ENCODE results near the gene DDX41. TPM values are rescaled to one million over a fixed set of nuclear protein-coding genes. Genes with fewer than 3 reads are reported as not detected.
A peak's percentile ranks its signal among the peaks of the same experiment; 100 is the strongest.

The DDX41 gene
- polyA plus RNA-seq, 3 donors, result 44.9 to 178 (median 70.3) TPM

DNA sequence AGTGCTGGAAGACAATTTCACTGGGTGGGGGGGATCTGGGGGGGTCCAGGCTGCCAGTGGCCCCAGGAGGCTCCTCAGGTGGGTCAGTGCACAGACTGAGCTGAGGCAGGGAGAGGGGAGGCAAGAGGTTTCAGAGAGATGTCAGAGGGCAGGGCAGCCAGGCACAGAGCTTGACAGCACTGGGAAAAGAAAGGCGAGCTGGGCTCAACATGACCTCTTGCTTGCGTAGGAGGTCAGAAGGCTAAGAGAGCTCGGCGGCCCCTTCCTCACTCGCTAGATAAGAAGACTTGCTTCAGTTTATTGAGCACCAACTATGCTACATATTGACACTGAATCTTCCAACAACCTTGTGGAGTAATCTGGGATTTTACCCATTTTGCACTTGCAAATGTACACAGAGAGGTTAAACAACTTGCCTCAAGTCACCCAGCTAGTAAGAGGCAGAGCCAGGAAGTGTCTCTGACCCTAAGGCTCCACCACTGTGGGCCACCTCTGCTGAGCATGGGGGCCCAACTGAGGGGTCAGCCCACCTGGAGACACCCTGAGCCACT lies 22.9 kb downstream of the DDX41 start:
- H3K36me3 ChIP-seq (replicated peaks in 1 of 2; ENCODE audit: control insufficient read depth in 1 of 2, insufficient read depth in 2 of 2, low read length in 2 of 2), result peaks cover 22 to 37% of the 10 kb centered on the region in 2 donors
- H3K4me3 ChIP-seq (replicated peaks in 1 of 3; ENCODE audit: low read depth in 2 of 3, low read length in 3 of 3), result peak overlapping the region in 1 of 3 experiments; percentile 84
- Mint-ChIP-seq H3K36me3 (peaks cover 34 to 47% of the 10 kb centered on the region in 2 donors), H3K4me3 (peak overlapping the region; percentile 57 to 72), H3K27ac (peak overlapping the region; percentile 97 to 99 (median 98)), H3K9me3 (peaks cover 0 to 2% (median 0%) of the 10 kb centered on the region in 7 donors), H3K4me1 (peaks cover 64% of the 10 kb centered on the region), H3K27me3 (ENCODE audit: low read depth in 3 of 3) (peaks cover 6 to 16% (median 10%) of the 10 kb centered on the region in 3 donors)
- intact Hi-C loops (cut with micrococcal nuclease), result loop anchor here in 1 of 2 donors (2.0 to 10.0 kb wide), 4 partner anchors 15 to 67 kb away; partner anchors contain the start of genes DOK3 and GRK6
- peak overlapping the region; percentile 94 for H3K4me2 ChIP-seq (replicated peaks; ENCODE audit: extremely low read depth, low read length, poor library complexity, severe bottlenecking)
- H3K27me3 ChIP-seq (ENCODE audit: control insufficient read depth in 2 of 2, insufficient read depth in 2 of 2, low read length in 2 of 2), result peaks cover 0 to 7% of the 10 kb centered on the region in 2 donors
- no peak overlapping the region for H2AFZ ChIP-seq (ENCODE audit: insufficient read depth, low read depth, low read length, poor library complexity, severe bottlenecking)
- no peaks in the 10 kb centered on the region for H3K9me3 ChIP-seq (replicated peaks in 1 of 2; ENCODE audit: control insufficient read depth in 1 of 2, insufficient read depth in 1 of 2, low read length in 2 of 2)
- peaks cover 34% of the 10 kb centered on the region for H3K79me2 ChIP-seq (ENCODE audit: insufficient read depth, low read length)
- peak in 2 of 3 donors; percentile 84 to 87 for DNase-seq
- H4K20me1 ChIP-seq (ENCODE audit: insufficient read depth, low read length), result peaks cover 25% of the 10 kb centered on the region
- H3K4me1 ChIP-seq (ENCODE audit: control insufficient read depth in 1 of 2, insufficient read depth in 2 of 2, low read length in 2 of 2), result peaks cover 66 to 75% of the 10 kb centered on the region in 2 donors
- TF ChIP-seq, protein P1, sequence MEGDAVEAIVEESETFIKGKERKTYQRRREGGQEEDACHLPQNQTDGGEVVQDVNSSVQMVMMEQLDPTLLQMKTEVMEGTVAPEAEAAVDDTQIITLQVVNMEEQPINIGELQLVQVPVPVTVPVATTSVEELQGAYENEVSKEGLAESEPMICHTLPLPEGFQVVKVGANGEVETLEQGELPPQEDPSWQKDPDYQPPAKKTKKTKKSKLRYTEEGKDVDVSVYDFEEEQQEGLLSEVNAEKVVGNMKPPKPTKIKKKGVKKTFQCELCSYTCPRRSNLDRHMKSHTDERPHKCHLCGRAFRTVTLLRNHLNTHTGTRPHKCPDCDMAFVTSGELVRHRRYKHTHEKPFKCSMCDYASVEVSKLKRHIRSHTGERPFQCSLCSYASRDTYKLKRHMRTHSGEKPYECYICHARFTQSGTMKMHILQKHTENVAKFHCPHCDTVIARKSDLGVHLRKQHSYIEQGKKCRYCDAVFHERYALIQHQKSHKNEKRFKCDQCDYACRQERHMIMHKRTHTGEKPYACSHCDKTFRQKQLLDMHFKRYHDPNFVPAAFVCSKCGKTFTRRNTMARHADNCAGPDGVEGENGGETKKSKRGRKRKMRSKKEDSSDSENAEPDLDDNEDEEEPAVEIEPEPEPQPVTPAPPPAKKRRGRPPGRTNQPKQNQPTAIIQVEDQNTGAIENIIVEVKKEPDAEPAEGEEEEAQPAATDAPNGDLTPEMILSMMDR (IDR thresholded peaks at IDR 0.05), result no peak
- H3K9ac ChIP-seq (ENCODE audit: insufficient read depth, low read length, poor library complexity, severe bottlenecking), result peak overlapping the region; percentile 81
- 83% methylated on average over 1 of the region's 5 CpGs for WGBS (ENCODE audit: insufficient coverage)
- H3K27ac ChIP-seq (ENCODE audit: low read depth in 1 of 2, low read length in 2 of 2), result peak overlapping the region; percentile 96 to 98

DNA sequence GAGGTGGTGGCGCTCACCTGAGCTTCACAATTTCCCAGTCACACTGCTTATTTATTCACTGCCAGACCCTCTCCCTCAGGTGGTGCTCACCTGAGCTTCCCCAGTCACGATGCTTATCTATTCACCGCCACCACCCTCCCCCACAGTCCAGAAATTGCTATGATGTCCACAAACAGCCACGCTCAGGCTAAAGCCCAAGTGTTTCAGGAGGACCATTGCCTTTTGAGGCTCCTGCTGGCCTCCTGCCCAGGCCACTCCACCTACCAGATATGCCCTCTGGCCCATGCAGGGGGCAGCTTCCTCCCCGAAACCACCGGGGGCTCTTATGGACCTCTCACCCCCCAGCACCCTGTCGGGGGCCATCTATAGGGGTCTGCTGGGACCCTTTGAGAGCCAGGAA lies 23.9 kb downstream of the DDX41 start:
- H3K4me1 Mint-ChIP-seq, result peaks cover 53% of the 10 kb centered on the region
- TF ChIP-seq, protein P1 (IDR thresholded peaks at IDR 0.05), result no peak

More for the DNA sequence above, 23.9 kb downstream of the DDX41 start:
- Mint-ChIP-seq H3K36me3 (peaks cover 44 to 57% of the 10 kb centered on the region in 2 donors), H3K27me3 (ENCODE audit: low read depth in 3 of 3) (peaks cover 0 to 7% (median 4%) of the 10 kb centered on the region in 3 donors), H3K9me3 (peaks cover 0 to 2% (median 0%) of the 10 kb centered on the region in 7 donors), H3K4me3 (peak overlapping the region in 1 of 2 donors; percentile 41), H3K27ac (peak overlapping the region; percentile 97 to 99 (median 98))
- DNase-seq, result no peak
- Histone ChIP-seq H3K4me3 (replicated peaks in 1 of 3; ENCODE audit: low read depth in 2 of 3, low read length in 3 of 3) (no peak overlapping the region), H3K36me3 (replicated peaks in 1 of 2; ENCODE audit: control insufficient read depth in 1 of 2, insufficient read depth in 2 of 2, low read length in 2 of 2) (peaks cover 32 to 47% of the 10 kb centered on the region in 2 donors), H3K4me2 (replicated peaks; ENCODE audit: extremely low read depth, low read length, poor library complexity, severe bottlenecking) (no peak overlapping the region), H3K9me3 (replicated peaks in 1 of 2; ENCODE audit: control insufficient read depth in 1 of 2, insufficient read depth in 1 of 2, low read length in 2 of 2) (no peaks in the 10 kb centered on the region), H3K27me3 (ENCODE audit: control insufficient read depth in 2 of 2, insufficient read depth in 2 of 2, low read length in 2 of 2) (no peaks in the 10 kb centered on the region), H3K27ac (ENCODE audit: low read depth in 1 of 2, low read length in 2 of 2) (peak overlapping the region; percentile 96 to 98), H4K20me1 (ENCODE audit: insufficient read depth, low read length) (peaks cover 29% of the 10 kb centered on the region), H2AFZ (ENCODE audit: insufficient read depth, low read depth, low read length, poor library complexity, severe bottlenecking) (no peak overlapping the region), H3K9ac (ENCODE audit: insufficient read depth, low read length, poor library complexity, severe bottlenecking) (peak overlapping the region; percentile 81), H3K4me1 (ENCODE audit: control insufficient read depth in 1 of 2, insufficient read depth in 2 of 2, low read length in 2 of 2) (peaks cover 57 to 64% of the 10 kb centered on the region in 2 donors), H3K79me2 (ENCODE audit: insufficient read depth, low read length) (peaks cover 34% of the 10 kb centered on the region)
- 94% methylated on average over 7 of the region's 7 CpGs for WGBS (ENCODE audit: insufficient coverage)
- intact Hi-C loops (cut with micrococcal nuclease), result loop anchor here in 1 of 2 donors (10.0 kb wide), 1 partner anchor 52 kb away; no protein-coding TSS in a partner anchor

All from CD14-positive monocyte (primary cell).